Superior temporal gyrus (tissue), 1 donor: Measurements from ENCODE around the gene ZC3H14.
A peak's percentile ranks its signal among the peaks of the same experiment; 100 is the strongest.
"Not testable (repeated sequence)": the region's sequence is repeated elsewhere in the genome, so short reads cannot be mapped to it uniquely, and the experiment has no call there.

ENCODE experiments used
- DNase-seq: peaks from one replicate; pipeline ENCODE4 v3.0.0-alpha.2; 2016; ENCODE audit errors: extremely low spot score

Gene ZC3H14

GRCh38 chr14:88562831-88563686, at the start of gene ZC3H14:
TSS of gene ZC3H14 (plus strand) at chr14:88563037. CDS start at chr14:88563134, 97 bp downstream.
- peak; percentile 92 for DNase-seq

- DNase-seq: no peak
These were observed 47.2 kb upstream of the ZC3H14 start for GRCh38 chr14:88515499-88516221.

GRCh38 chr14:88516861-88517357, 45.9 kb upstream of the ZC3H14 start:
- no peak for DNase-seq

GRCh38 chr14:88518592-88519512, 44.0 kb upstream of the ZC3H14 start:
- DNase-seq: no peak

- no peak for DNase-seq
These were observed 42.9 kb upstream of the ZC3H14 start for GRCh38 chr14:88519907-88520306.

- DNase-seq: no peak
These were observed 41.0 kb upstream of the ZC3H14 start for GRCh38 chr14:88521818-88522217.

- no peak for DNase-seq
These were observed 40.4 kb upstream of the ZC3H14 start for GRCh38 chr14:88522393-88522792.

- not testable (repeated sequence) for DNase-seq
These were observed 32.9 kb upstream of the ZC3H14 start for GRCh38 chr14:88529889-88530288.

- DNase-seq: no peak
These were observed 29.7 kb upstream of the ZC3H14 start for GRCh38 chr14:88533064-88533602.

GRCh38 chr14:88535149-88535548, 27.7 kb upstream of the ZC3H14 start:
- no peak for DNase-seq

GRCh38 chr14:88535813-88536212, 27.0 kb upstream of the ZC3H14 start:
- DNase-seq: no peak

GRCh38 chr14:88541324-88541723, 21.5 kb upstream of the ZC3H14 start:
- no peak for DNase-seq

- DNase-seq: no peak
These were observed 19.7 kb upstream of the ZC3H14 start for GRCh38 chr14:88542857-88543795.

GRCh38 chr14:88545256-88545655, 17.6 kb upstream of the ZC3H14 start:
- no peak for DNase-seq

GRCh38 chr14:88546621-88547385, 16.0 kb upstream of the ZC3H14 start:
- DNase-seq: no peak

- DNase-seq: no peak
These were observed 15.5 kb upstream of the ZC3H14 start for GRCh38 chr14:88547386-88547780.

- no peak for DNase-seq
These were observed 12.8 kb upstream of the ZC3H14 start for GRCh38 chr14:88550078-88550477.

- DNase-seq: peak; percentile 94
These were observed 11.6 kb upstream of the ZC3H14 start for GRCh38 chr14:88551094-88551870.

- peak; percentile 64 for DNase-seq
These were observed 10.8 kb upstream of the ZC3H14 start for GRCh38 chr14:88551980-88552431.
